Duodenal mucosa (tissue), 2 donors: ENCODE data around the gene FAM83F.
"Not testable (repeated sequence)": the region's sequence is repeated elsewhere in the genome, so short reads cannot be mapped to it uniquely, and the experiment has no call there.

Experiments
- H3K27ac ChIP-seq: one replicate; pipeline ENCODE4 v1.7.0; 2013; ENCODE audit warnings: low read depth, low read length
- H3K27me3 ChIP-seq, 2 donors: one replicate each; pipeline ENCODE4 v1.7.0; 2013; ENCODE audit warnings: low read length in 2 of 2, control low read depth in 1 of 2; ENCODE audit not compliant: insufficient read depth in 2 of 2, control insufficient read depth in 1 of 2
- H3K36me3 ChIP-seq, 2 donors: one replicate each; pipeline ENCODE4 v1.7.0; 2013; ENCODE audit warnings: low read length in 2 of 2, control low read depth in 1 of 2; ENCODE audit not compliant: insufficient read depth in 2 of 2, control insufficient read depth in 1 of 2
- H3K4me1 ChIP-seq, 2 donors: one replicate each; pipeline ENCODE4 v1.7.0; 2013; ENCODE audit warnings: low read length in 2 of 2, control low read depth in 1 of 2; ENCODE audit not compliant: insufficient read depth in 2 of 2, control insufficient read depth in 1 of 2
- H3K4me3 ChIP-seq, 2 donors: one replicate each; pipeline ENCODE4 v1.7.0; 2013; ENCODE audit warnings: low read length in 2 of 2, low read depth in 1 of 2
- H3K9ac ChIP-seq, 2 donors: one replicate each; pipeline ENCODE4 v1.7.0; 2013; ENCODE audit warnings: low read length in 2 of 2, low read depth in 1 of 2
- H3K9me3 ChIP-seq, 2 donors: one replicate each; pipeline ENCODE4 v1.7.0; 2013; ENCODE audit warnings: low read length in 2 of 2, control low read depth in 1 of 2; ENCODE audit not compliant: control insufficient read depth in 1 of 2

FAM83F gene

GRCh38 chr22:40015358-40015976 lies 20.7 kb downstream of the FAM83F start:
- Histone ChIP-seq H3K9me3 (no peaks in the 10 kb centered on the region), H3K4me3 (no peak overlapping the region), H3K9ac (no peak overlapping the region), H3K27me3 (peaks cover 0 to 3% of the 10 kb centered on the region in 2 donors), H3K36me3 (peaks cover 4 to 11% of the 10 kb centered on the region in 2 donors), H3K27ac (no peak overlapping the region), H3K4me1 (peaks cover 13 to 24% of the 10 kb centered on the region in 2 donors)

GRCh38 chr22:40018051-40018450 lies 23.3 kb downstream of the FAM83F start:
- Histone ChIP-seq H3K4me3 (no peak overlapping the region), H3K27ac (no peak overlapping the region), H3K9ac (no peak overlapping the region), H3K27me3 (no peaks in the 10 kb centered on the region), H3K36me3 (peaks cover 4 to 21% of the 10 kb centered on the region in 2 donors), H3K9me3 (no peaks in the 10 kb centered on the region), H3K4me1 (peaks cover 9 to 18% of the 10 kb centered on the region in 2 donors)

- no peak overlapping the region for H3K9ac ChIP-seq
- H3K4me1 ChIP-seq = peaks cover 9 to 18% of the 10 kb centered on the region in 2 donors
- peaks cover 4 to 21% of the 10 kb centered on the region in 2 donors for H3K36me3 ChIP-seq
- no peaks in the 10 kb centered on the region for H3K9me3 ChIP-seq
- H3K27ac ChIP-seq = no peak overlapping the region
- no peak overlapping the region for H3K4me3 ChIP-seq
- H3K27me3 ChIP-seq = no peaks in the 10 kb centered on the region
These were observed 24.3 kb downstream of the FAM83F start for GRCh38 chr22:40019100-40019499.

- peaks cover 4 to 21% of the 10 kb centered on the region in 2 donors for H3K36me3 ChIP-seq
These were observed 26.2 kb downstream of the FAM83F start for GRCh38 chr22:40020956-40021355.

GRCh38 chr22:40021401-40022000 lies 26.7 kb downstream of the FAM83F start:
- H3K36me3 ChIP-seq = peaks cover 4 to 21% of the 10 kb centered on the region in 2 donors
- H3K27me3 ChIP-seq = no peaks in the 10 kb centered on the region
- no peaks in the 10 kb centered on the region for H3K9me3 ChIP-seq
- no peak overlapping the region for H3K4me3 ChIP-seq
- H3K9ac ChIP-seq = no peak overlapping the region
- H3K4me1 ChIP-seq = peaks cover 0 to 7% of the 10 kb centered on the region in 2 donors
- no peak overlapping the region for H3K27ac ChIP-seq

More at GRCh38 chr22:40020956-40021355, 26.2 kb downstream of the FAM83F start:
- peaks cover under 1 to 7% of the 10 kb centered on the region in 2 donors for H3K4me1 ChIP-seq
- H3K9me3 ChIP-seq = no peaks in the 10 kb centered on the region
- H3K9ac ChIP-seq = no peak overlapping the region
- H3K4me3 ChIP-seq = no peak overlapping the region
- no peak overlapping the region for H3K27ac ChIP-seq
- no peaks in the 10 kb centered on the region for H3K27me3 ChIP-seq

- Histone ChIP-seq H3K27me3 (no peaks in the 10 kb centered on the region), H3K9me3 (no peaks in the 10 kb centered on the region), H3K9ac (no peak overlapping the region), H3K4me1 (peaks cover 0 to 7% of the 10 kb centered on the region in 2 donors), H3K4me3 (no peak overlapping the region), H3K36me3 (peaks cover 4 to 27% of the 10 kb centered on the region in 2 donors), H3K27ac (no peak overlapping the region)
These were observed 27.9 kb downstream of the FAM83F start for GRCh38 chr22:40022536-40023240.

GRCh38 chr22:40023341-40023841 lies 28.6 kb downstream of the FAM83F start:
- no peak overlapping the region for H3K27ac ChIP-seq
- no peak overlapping the region for H3K9ac ChIP-seq
- peaks cover 4 to 30% of the 10 kb centered on the region in 2 donors for H3K36me3 ChIP-seq
- no peak overlapping the region for H3K4me3 ChIP-seq
- H3K4me1 ChIP-seq = peaks cover 0 to 7% of the 10 kb centered on the region in 2 donors
- no peaks in the 10 kb centered on the region for H3K9me3 ChIP-seq
- H3K27me3 ChIP-seq = no peaks in the 10 kb centered on the region

- Histone ChIP-seq H3K27me3 (no peaks in the 10 kb centered on the region), H3K9ac (no peak overlapping the region), H3K4me1 (peaks cover 0 to 7% of the 10 kb centered on the region in 2 donors), H3K9me3 (no peaks in the 10 kb centered on the region), H3K27ac (no peak overlapping the region), H3K4me3 (no peak overlapping the region), H3K36me3 (peaks cover 4 to 27% of the 10 kb centered on the region in 2 donors)
These were observed 29.7 kb downstream of the FAM83F start for GRCh38 chr22:40024201-40025061.

- not testable (repeated sequence) for H3K4me1 ChIP-seq, H3K9me3 ChIP-seq, H3K9ac ChIP-seq, H3K4me3 ChIP-seq, H3K27me3 ChIP-seq, H3K27ac ChIP-seq
- peaks cover under 1 to 23% of the 10 kb centered on the region in 2 donors for H3K36me3 ChIP-seq
These were observed 30.3 kb downstream of the FAM83F start for GRCh38 chr22:40025062-40025379.
